ENCODE measurements around the gene RIC1. TPM values are rescaled to one million over a fixed set of nuclear protein-coding genes. Genes with fewer than 3 reads are reported as not detected.

RIC1 gene
- total RNA-seq, 2 donors from 2014 or later: 44.5 to 49.4 TPM

DNA sequence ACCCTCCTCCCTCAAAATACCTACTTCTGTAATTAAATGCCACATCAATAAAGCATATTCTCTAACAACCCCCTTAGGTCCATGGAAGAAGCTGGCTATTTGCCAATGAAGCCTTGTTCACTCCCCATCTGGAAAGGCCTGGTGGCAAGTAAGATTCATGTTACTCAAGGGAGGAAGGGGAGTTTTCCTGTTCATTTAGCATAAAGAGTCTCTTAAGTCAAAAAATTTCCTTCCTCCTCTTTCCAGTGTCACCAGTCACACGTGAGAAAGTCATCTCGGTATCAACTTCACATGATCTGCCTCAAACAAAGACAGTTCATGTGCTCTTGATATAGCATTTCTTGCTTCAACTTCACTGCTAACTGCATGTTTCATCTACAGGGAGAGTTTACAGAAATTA, 32.7 kb upstream of the RIC1 start:
- DNase-seq (ENCODE audit: low spot score): no peak

DNA sequence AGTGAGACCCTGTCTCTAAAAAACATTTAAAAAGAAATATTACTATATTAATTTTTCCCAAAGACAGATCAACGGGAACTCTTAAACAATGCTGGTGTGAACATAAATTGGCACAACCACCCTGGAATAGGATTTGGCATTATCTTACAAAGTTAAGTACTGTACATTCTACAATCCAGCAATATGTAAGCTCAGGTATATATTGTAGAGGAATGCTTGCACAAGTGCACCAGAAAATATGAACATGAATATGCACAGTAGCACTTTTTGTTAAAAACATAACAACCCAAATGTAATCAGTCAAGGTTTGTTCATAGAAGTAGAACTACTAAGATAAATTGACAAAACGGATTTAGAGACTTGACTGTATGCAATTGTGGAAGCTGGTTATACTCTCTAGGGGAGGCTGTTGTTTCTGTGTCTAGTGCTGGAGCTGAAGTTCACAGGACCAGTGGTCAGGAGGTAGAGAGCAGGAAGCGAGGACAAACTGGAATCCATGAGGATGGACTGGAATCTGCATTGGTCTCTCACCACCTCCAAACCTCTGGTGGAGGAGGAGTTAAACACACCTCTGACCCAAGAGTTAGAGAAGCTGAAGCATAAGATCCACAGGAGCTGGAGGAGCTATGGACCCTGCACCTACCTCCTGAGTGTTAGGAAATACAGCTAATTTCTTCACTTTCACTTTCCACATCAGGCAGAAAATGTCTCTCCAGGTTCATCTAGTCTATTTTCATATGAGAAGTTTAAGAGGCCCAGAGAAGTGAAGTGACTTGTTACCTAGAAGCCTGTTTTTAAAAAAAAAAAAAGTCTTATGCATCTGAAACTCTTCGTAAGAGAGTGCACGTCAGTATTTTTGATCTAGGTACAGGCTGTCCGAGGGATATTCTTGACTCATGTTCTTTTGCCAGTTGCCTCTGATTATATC, 20.3 kb upstream of the RIC1 start:
- DNase-seq (ENCODE audit: low spot score) (no peak), ATAC-seq (ENCODE audit: insufficient number of reproducible peaks, low FRiP score, low read depth) (peak; percentile 62)
- Histone ChIP-seq H3K4me1 (ENCODE audit: control insufficient read depth in 1 of 2, low read depth in 2 of 2) (peaks cover 11 to 22% of the 10 kb centered on the region in 2 donors), H3K9me3 (no peaks in the 10 kb centered on the region), H3K36me3 (no peaks in the 10 kb centered on the region), H3K27ac (peak overlapping the region; percentile 74 to 79), H3K4me3 (peak overlapping the region; percentile 70), H3K27me3 (replicated peaks; ENCODE audit: insufficient read depth) (no peaks in the 10 kb centered on the region)
- no peak for TF ChIP-seq CTCF (IDR thresholded peaks at IDR 0.05)

More for the DNA sequence above, 32.7 kb upstream of the RIC1 start:
- no peak overlapping the region for H3K4me3 ChIP-seq
- peaks cover 0 to 17% of the 10 kb centered on the region in 2 donors for H3K4me1 ChIP-seq (ENCODE audit: control insufficient read depth in 1 of 2, low read depth in 2 of 2)
- no peaks in the 10 kb centered on the region for H3K9me3 ChIP-seq
- H3K27ac ChIP-seq: no peak overlapping the region
- no peak for ATAC-seq (ENCODE audit: insufficient number of reproducible peaks, low FRiP score, low read depth)
- H3K27me3 ChIP-seq (replicated peaks; ENCODE audit: insufficient read depth): no peaks in the 10 kb centered on the region
- H3K36me3 ChIP-seq: no peaks in the 10 kb centered on the region
- no peak for TF ChIP-seq CTCF (IDR thresholded peaks at IDR 0.05)

GRCh38 chr9:5609226-5609596, 19.7 kb upstream of the RIC1 start:
- DNase-seq (ENCODE audit: low spot score): no peak
- Histone ChIP-seq H3K4me1 (ENCODE audit: control insufficient read depth in 1 of 2, low read depth in 2 of 2) (peaks cover 11 to 22% of the 10 kb centered on the region in 2 donors), H3K27ac (peak overlapping the region; percentile 74 to 79)

GRCh38 chr9:5610491-5610890, 18.4 kb upstream of the RIC1 start:
- no peaks in the 10 kb centered on the region for H3K27me3 ChIP-seq (replicated peaks; ENCODE audit: insufficient read depth)
- ATAC-seq (ENCODE audit: insufficient number of reproducible peaks, low FRiP score, low read depth): no peak
- no peak for DNase-seq (ENCODE audit: low spot score)
- TF ChIP-seq CTCF (IDR thresholded peaks at IDR 0.05): no peak
- no peaks in the 10 kb centered on the region for H3K9me3 ChIP-seq
- H3K4me1 ChIP-seq (ENCODE audit: control insufficient read depth in 1 of 2, low read depth in 2 of 2): peaks cover 11 to 22% of the 10 kb centered on the region in 2 donors
- H3K4me3 ChIP-seq: no peak overlapping the region
- no peaks in the 10 kb centered on the region for H3K36me3 ChIP-seq
- H3K27ac ChIP-seq: peak overlapping the region; percentile 33 to 41

More at GRCh38 chr9:5609226-5609596, 19.7 kb upstream of the RIC1 start:
- TF ChIP-seq CTCF (IDR thresholded peaks at IDR 0.05): no peak
- Histone ChIP-seq H3K4me3 (peak overlapping the region; percentile 70), H3K9me3 (no peaks in the 10 kb centered on the region), H3K36me3 (no peaks in the 10 kb centered on the region), H3K27me3 (replicated peaks; ENCODE audit: insufficient read depth) (no peaks in the 10 kb centered on the region)
- no peak for ATAC-seq (ENCODE audit: insufficient number of reproducible peaks, low FRiP score, low read depth)

DNA sequence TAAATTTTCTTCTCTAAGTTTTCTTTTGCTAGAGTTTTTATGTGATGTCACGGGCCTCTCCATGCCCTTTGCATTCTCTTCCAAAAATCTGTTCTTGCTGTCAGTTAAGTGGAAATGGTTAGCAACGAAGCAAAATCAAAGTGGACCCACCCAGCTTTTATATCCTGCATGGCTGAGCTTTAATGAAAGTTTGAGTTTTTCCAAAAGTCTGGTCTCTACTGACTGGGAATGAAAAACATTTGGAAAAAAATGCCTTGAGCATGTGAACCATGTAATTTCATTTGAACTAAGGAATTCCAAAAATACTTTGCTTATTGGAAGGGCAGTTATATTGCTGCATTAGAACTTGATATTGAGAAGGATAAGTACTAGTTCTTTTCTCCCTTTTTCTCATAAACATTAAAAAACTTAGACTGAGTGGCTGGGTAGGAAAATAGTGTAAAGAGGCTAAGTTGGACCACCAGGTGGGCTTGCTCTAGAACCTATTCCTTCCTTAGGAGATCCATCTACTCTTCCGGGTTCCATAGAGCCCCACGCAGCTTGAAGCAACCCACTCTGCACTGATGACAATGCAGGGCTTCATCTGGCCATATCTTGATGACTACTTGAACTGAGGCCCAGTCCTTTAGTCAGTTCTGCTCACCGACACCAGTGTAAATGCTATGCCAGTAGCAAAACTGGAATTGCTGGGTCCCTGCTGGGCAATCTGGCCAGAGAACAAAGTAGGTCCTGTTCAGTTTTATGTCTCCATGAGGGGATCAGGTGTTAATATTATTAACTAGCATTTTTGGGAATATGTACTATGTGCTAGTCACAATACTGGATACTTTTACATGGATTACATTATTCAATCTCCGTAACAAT, 17.4 kb upstream of the RIC1 start:
- no peak for ATAC-seq (ENCODE audit: insufficient number of reproducible peaks, low FRiP score, low read depth)

More for the DNA sequence above, 17.4 kb upstream of the RIC1 start:
- Histone ChIP-seq H3K4me3 (no peak overlapping the region), H3K27me3 (replicated peaks; ENCODE audit: insufficient read depth) (no peaks in the 10 kb centered on the region), H3K4me1 (ENCODE audit: control insufficient read depth in 1 of 2, low read depth in 2 of 2) (peaks cover 11 to 22% of the 10 kb centered on the region in 2 donors), H3K9me3 (no peaks in the 10 kb centered on the region), H3K36me3 (no peaks in the 10 kb centered on the region), H3K27ac (peak overlapping the region; percentile 8 to 41)
- no peak for DNase-seq (ENCODE audit: low spot score)
- no peak for TF ChIP-seq CTCF (IDR thresholded peaks at IDR 0.05)

Measured in thoracic aorta (tissue), 2 donors.